ENCODE measurements around the gene MID1. TPM values are rescaled to one million over a fixed set of nuclear protein-coding genes. Genes with fewer than 3 reads are reported as not detected.

MID1 gene
- total RNA-seq, 2 experiments from 2014 or later = 0.19 TPM; not detected in 1

- H3K36me3 Mint-ChIP-seq (ENCODE audit: low read depth) = no peaks in the 10 kb centered on the region
- H3K36me3 ChIP-seq (ENCODE audit: insufficient read depth, low read length) = no peaks in the 10 kb centered on the region
- no peaks in the 10 kb centered on the region for H3K27me3 ChIP-seq (ENCODE audit: control insufficient read depth in 1 of 2, insufficient read depth in 2 of 2, low read length in 2 of 2)
- H3K27ac Mint-ChIP-seq = no peak overlapping the region
- no peak overlapping the region for H3K4me3 ChIP-seq (ENCODE audit: low read length)
- H3K27me3 Mint-ChIP-seq = no peaks in the 10 kb centered on the region
- H3K9me3 ChIP-seq (ENCODE audit: control insufficient read depth in 1 of 2, insufficient read depth in 1 of 2, low read length in 2 of 2) = no peaks in the 10 kb centered on the region
- no peaks in the 10 kb centered on the region for H3K4me1 Mint-ChIP-seq (ENCODE audit: low read depth)
- DNase-seq = no peak
- TF ChIP-seq CTCF (IDR thresholded peaks at IDR 0.05) = no peak
- no peaks in the 10 kb centered on the region for H3K4me1 ChIP-seq (ENCODE audit: insufficient read depth, low read length)
- H3K9me3 Mint-ChIP-seq = no peaks in the 10 kb centered on the region
- POLR2A ChIA-PET = no interaction called here
- H3K4me3 Mint-ChIP-seq = no peak overlapping the region
- intact Hi-C loops (cut with DNase I, micrococcal nuclease) = no loop called here
- CTCF ChIA-PET = no interaction called here
- ATAC-seq (ENCODE audit: poor library complexity) = no peak
- no peak overlapping the region for H3K27ac ChIP-seq (ENCODE audit: low read depth in 1 of 2, low read length in 2 of 2)
Observed at GRCh38 chrX:10492250-10492649, 128.1 kb downstream of the MID1 start.

- Mint-ChIP-seq H3K4me1 (ENCODE audit: low read depth) (no peaks in the 10 kb centered on the region), H3K27me3 (no peaks in the 10 kb centered on the region), H3K4me3 (no peak overlapping the region), H3K9me3 (no peaks in the 10 kb centered on the region), H3K27ac (no peak overlapping the region), H3K36me3 (ENCODE audit: low read depth) (no peaks in the 10 kb centered on the region)
- CTCF ChIA-PET = interaction anchor here (0.6 kb wide), 1 partner anchor 29 kb away, joined by 4 read pairs; no protein-coding TSS in a partner anchor
- H3K27ac ChIP-seq (ENCODE audit: low read depth in 1 of 2, low read length in 2 of 2) = no peak overlapping the region
- no peaks in the 10 kb centered on the region for H3K36me3 ChIP-seq (ENCODE audit: insufficient read depth, low read length)
- no peaks in the 10 kb centered on the region for H3K4me1 ChIP-seq (ENCODE audit: insufficient read depth, low read length)
- POLR2A ChIA-PET = no interaction called here
- no peak overlapping the region for H3K4me3 ChIP-seq (ENCODE audit: low read length)
- intact Hi-C loops (cut with DNase I, micrococcal nuclease) = no loop called here
- no peak for TF ChIP-seq CTCF (IDR thresholded peaks at IDR 0.05)
- no peak for ATAC-seq (ENCODE audit: poor library complexity)
- no peaks in the 10 kb centered on the region for H3K27me3 ChIP-seq (ENCODE audit: control insufficient read depth in 1 of 2, insufficient read depth in 2 of 2, low read length in 2 of 2)
- no peak for DNase-seq
- H3K9me3 ChIP-seq (ENCODE audit: control insufficient read depth in 1 of 2, insufficient read depth in 1 of 2, low read length in 2 of 2) = no peaks in the 10 kb centered on the region
Observed at GRCh38 chrX:10486373-10486772, 134.0 kb downstream of the MID1 start.

GRCh38 chrX:10485326-10485725 lies 135.1 kb downstream of the MID1 start:
- Mint-ChIP-seq H3K4me3 (no peak overlapping the region), H3K27ac (no peak overlapping the region), H3K36me3 (ENCODE audit: low read depth) (no peaks in the 10 kb centered on the region), H3K27me3 (no peaks in the 10 kb centered on the region), H3K4me1 (ENCODE audit: low read depth) (no peaks in the 10 kb centered on the region), H3K9me3 (no peaks in the 10 kb centered on the region)
- intact Hi-C loops (cut with DNase I, micrococcal nuclease) = no loop called here
- no peaks in the 10 kb centered on the region for H3K36me3 ChIP-seq (ENCODE audit: insufficient read depth, low read length)
- no peak overlapping the region for H3K4me3 ChIP-seq (ENCODE audit: low read length)
- CTCF ChIA-PET = no interaction called here
- H3K9me3 ChIP-seq (ENCODE audit: control insufficient read depth in 1 of 2, insufficient read depth in 1 of 2, low read length in 2 of 2) = no peaks in the 10 kb centered on the region
- H3K27me3 ChIP-seq (ENCODE audit: control insufficient read depth in 1 of 2, insufficient read depth in 2 of 2, low read length in 2 of 2) = no peaks in the 10 kb centered on the region
- H3K4me1 ChIP-seq (ENCODE audit: insufficient read depth, low read length) = no peaks in the 10 kb centered on the region
- ATAC-seq (ENCODE audit: poor library complexity) (no peak), DNase-seq (no peak)
- TF ChIP-seq CTCF (IDR thresholded peaks at IDR 0.05) = no peak
- H3K27ac ChIP-seq (ENCODE audit: low read depth in 1 of 2, low read length in 2 of 2) = no peak overlapping the region
- POLR2A ChIA-PET = no interaction called here

Data from CD4-positive, alpha-beta T cell (primary cell).